Hematopoietic multipotent progenitor cell treated with erythropoietin and hydrocortisone succinate and interleukin-3 and kit ligand, for 17 days (in vitro differentiated cells): ENCODE data around the gene GNAQ.
A peak's percentile ranks its signal among the peaks of the same experiment; 100 is the strongest.
"Not testable (repeated sequence)": the region's sequence is repeated elsewhere in the genome, so short reads cannot be mapped to it uniquely, and the experiment has no call there.

Experiments
- DNase-seq: peaks from one replicate; pipeline ENCODE4 v3.0.0-alpha.2; 2015; ENCODE audit warnings: low spot score

The GNAQ gene

GRCh38 chr9:77903666-77904285 is 127.8 kb downstream of the GNAQ start:
- DNase-seq = no peak

- DNase-seq = no peak
Observed at GRCh38 chr9:77901771-77902170, 129.8 kb downstream of the GNAQ start.

- no peak for DNase-seq
Observed at GRCh38 chr9:77901018-77901417, 130.6 kb downstream of the GNAQ start.

- no peak for DNase-seq
Observed at GRCh38 chr9:77899679-77900354, 131.8 kb downstream of the GNAQ start.

- DNase-seq = no peak
Observed at GRCh38 chr9:77898864-77899263, 132.7 kb downstream of the GNAQ start.

GRCh38 chr9:77896938-77897667 is 134.5 kb downstream of the GNAQ start:
- no peak for DNase-seq

- DNase-seq = no peak
Observed at GRCh38 chr9:77896269-77896937, 135.2 kb downstream of the GNAQ start.

- DNase-seq = no peak
Observed at GRCh38 chr9:77893706-77894105, 137.9 kb downstream of the GNAQ start.

- DNase-seq = no peak
Observed at GRCh38 chr9:77892955-77893514, 138.6 kb downstream of the GNAQ start.

GRCh38 chr9:77892171-77892570 is 139.4 kb downstream of the GNAQ start:
- DNase-seq = no peak

GRCh38 chr9:77891128-77891800 is 140.3 kb downstream of the GNAQ start:
- peak; percentile 41 for DNase-seq

GRCh38 chr9:77887662-77888061 is 143.9 kb downstream of the GNAQ start:
- no peak for DNase-seq

- no peak for DNase-seq
Observed at GRCh38 chr9:77885104-77885672, 146.4 kb downstream of the GNAQ start.

GRCh38 chr9:77883846-77884771 is 147.5 kb downstream of the GNAQ start:
- DNase-seq = no peak

- no peak for DNase-seq
Observed at GRCh38 chr9:77883133-77883532, 148.5 kb downstream of the GNAQ start.

- no peak for DNase-seq
Observed at GRCh38 chr9:77882294-77882693, 149.3 kb downstream of the GNAQ start.

- DNase-seq = not testable (repeated sequence)
Observed at GRCh38 chr9:77881634-77882033, 150.0 kb downstream of the GNAQ start.

- DNase-seq = no peak
Observed at GRCh38 chr9:77881111-77881510, 150.5 kb downstream of the GNAQ start.

GRCh38 chr9:77879437-77879943 is 152.1 kb downstream of the GNAQ start:
- DNase-seq = no peak

- DNase-seq = not testable (repeated sequence)
Observed at GRCh38 chr9:77878793-77879192, 152.8 kb downstream of the GNAQ start.
